ENCODE measurements around the gene UNC50.

GRCh38 chr2:98658816-98659490, 50.6 kb downstream of the UNC50 start:
- TF ChIP-seq CTCF (IDR thresholded peaks at IDR 0.05) = no peak
- TF ChIP-seq POLR2A (IDR thresholded peaks at IDR 0.05) = no peak
